ENCODE results near the gene COL11A2.
"Not testable (repeated sequence)": the region's sequence is repeated elsewhere in the genome, so short reads cannot be mapped to it uniquely, and the experiment has no call there.

Gene COL11A2

GRCh38 chr6:33192105-33192646 is at the start of gene COL11A2:
COL11A2 (minus strand) TSS chr6:33192467; CDS start chr6:33192240, 227 bp downstream.
- DNase-seq: no peak

- DNase-seq: no peak
Measured at GRCh38 chr6:33241968-33242367, 49.7 kb upstream of the COL11A2 start.

GRCh38 chr6:33237741-33238140 is 45.5 kb upstream of the COL11A2 start:
- DNase-seq: no peak

- DNase-seq: no peak
Measured at GRCh38 chr6:33236852-33237251, 44.6 kb upstream of the COL11A2 start.

- DNase-seq: no peak
Measured at GRCh38 chr6:33236328-33236727, 44.1 kb upstream of the COL11A2 start.

GRCh38 chr6:33235221-33235634 is 43.0 kb upstream of the COL11A2 start:
- DNase-seq: no peak

- not testable (repeated sequence) for DNase-seq
Measured at GRCh38 chr6:33226503-33227120, 34.3 kb upstream of the COL11A2 start.

GRCh38 chr6:33217681-33218080 is 25.4 kb upstream of the COL11A2 start:
- no peak for DNase-seq

- no peak for DNase-seq
Measured at GRCh38 chr6:33217246-33217645, 25.0 kb upstream of the COL11A2 start.

GRCh38 chr6:33216117-33216649 is 23.9 kb upstream of the COL11A2 start:
- DNase-seq: no peak

- no peak for DNase-seq
Measured at GRCh38 chr6:33215271-33216116, 23.2 kb upstream of the COL11A2 start.

- DNase-seq: no peak
Measured at GRCh38 chr6:33213989-33214335, 21.7 kb upstream of the COL11A2 start.

- DNase-seq: no peak
Measured at GRCh38 chr6:33213166-33213988, 21.1 kb upstream of the COL11A2 start.

- DNase-seq: no peak
Measured at GRCh38 chr6:33212857-33213165, 20.5 kb upstream of the COL11A2 start.

GRCh38 chr6:33211666-33212422 is 19.6 kb upstream of the COL11A2 start:
- DNase-seq: no peak

- DNase-seq: no peak
Measured at GRCh38 chr6:33211136-33211535, 18.9 kb upstream of the COL11A2 start.

- DNase-seq: no peak
Measured at GRCh38 chr6:33209856-33210255, 17.6 kb upstream of the COL11A2 start.

- DNase-seq: peak; percentile 21
Measured at GRCh38 chr6:33208091-33208967, 16.1 kb upstream of the COL11A2 start, which contains the start of gene RING1. RING1 (plus strand) TSS chr6:33208500; CDS start chr6:33208823, 323 bp downstream.

- DNase-seq: no peak
Measured at GRCh38 chr6:33207552-33208090, 15.4 kb upstream of the COL11A2 start.

GRCh38 chr6:33206864-33207551 is 14.7 kb upstream of the COL11A2 start:
- no peak for DNase-seq

Measured in DMS 273 treated with DMSO at 0.1 percent for 48 hours (cell line).